Activated T-helper 1 cell treated with anti-CD3 and anti-CD28 coated beads, Interleukin-12 subunit alpha, Interleukin-12 subunit beta, Interleukin-2, Interleukin-4 antibody, amounts not matched to agents 30 ng/mL and 10 ng/mL and 1 ng/mL, durations not matched to agents 14 hours and 24 hours and 36 hours (primary cell): ENCODE data around the gene CRB1. TPM values are rescaled to one million over a fixed set of nuclear protein-coding genes. Genes with fewer than 3 reads are reported as not detected.

Source experiments
- DNase-seq: peaks from one replicate; pipeline ENCODE4 v3.0.0; 2021; ENCODE audit warnings: low spot score
- H3K27ac Mint-ChIP-seq: one replicate; pipeline ENCODE4 v1.8.0; 2021; ENCODE audit warnings: mild to moderate bottlenecking, mixed read lengths
- H3K27me3 Mint-ChIP-seq: one replicate; pipeline ENCODE4 v1.8.0; 2022; ENCODE audit warnings: mild to moderate bottlenecking, moderate library complexity, mixed read lengths; ENCODE audit not compliant: insufficient read depth
- H3K36me3 Mint-ChIP-seq: one replicate; pipeline ENCODE4 v1.8.0; 2021; ENCODE audit warnings: low read depth, mixed read lengths
- H3K4me1 Mint-ChIP-seq: one replicate; pipeline ENCODE4 v1.8.0; 2021; ENCODE audit warnings: low read depth, mixed read lengths
- H3K4me3 Mint-ChIP-seq: one replicate; pipeline ENCODE4 v1.8.0; 2021; ENCODE audit warnings: mild to moderate bottlenecking, moderate library complexity, mixed read lengths
- H3K9me3 Mint-ChIP-seq: one replicate; pipeline ENCODE4 v1.8.0; 2021; ENCODE audit warnings: mixed read lengths
- intact Hi-C: fragments of 100-400 bp; cut with micrococcal nuclease; formaldehyde crosslinking; loops from one replicate; pipeline ENCODE4 v1.15.1; 2024
- total RNA-seq: library from RNA; stranded (reverse); gene quantifications from 2 replicates; pipeline ENCODE4 v1.2.3, GENCODE V29; 2022

CRB1 gene
- total RNA-seq, 1 donor from 2014 or later: not detected

DNA sequence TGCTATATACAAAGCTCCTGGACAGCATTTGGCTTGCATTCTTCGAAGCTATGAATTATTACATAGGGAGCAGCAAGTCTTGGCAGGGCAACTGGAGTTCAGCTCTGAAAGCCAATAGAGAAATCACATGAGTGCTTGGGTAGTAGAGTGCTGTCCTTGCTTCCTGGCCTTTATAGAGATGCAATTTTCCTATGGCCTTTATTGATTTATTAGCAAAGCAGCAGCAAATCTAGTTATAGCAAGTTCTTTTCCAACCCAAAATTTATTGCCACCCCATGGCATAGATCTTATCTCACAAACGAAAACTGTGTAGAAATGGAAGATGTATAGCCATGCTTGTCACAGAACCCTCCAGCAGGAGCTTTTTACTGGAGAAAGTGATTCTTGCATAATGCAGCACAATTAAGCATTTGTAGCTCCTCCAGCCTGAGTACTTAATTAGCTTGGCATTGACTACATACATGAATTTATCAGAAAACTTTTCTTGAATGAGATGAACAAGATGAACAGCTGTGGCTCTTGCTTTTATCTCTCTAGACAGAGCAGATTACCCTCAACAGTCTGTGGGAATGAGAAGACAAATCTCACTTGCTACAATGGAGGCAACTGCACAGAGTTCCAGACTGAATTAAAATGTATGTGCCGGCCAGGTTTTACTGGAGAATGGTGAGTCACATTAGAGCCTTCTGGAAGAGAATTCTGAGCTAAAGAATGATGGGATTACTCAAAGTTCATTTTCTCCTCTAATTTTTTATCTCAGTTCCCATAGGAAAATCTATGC lies 170.1 kb downstream of the CRB1 start:
- Mint-ChIP-seq H3K27ac (no peak overlapping the region), H3K4me3 (no peak overlapping the region), H3K4me1 (no peaks in the 10 kb centered on the region), H3K27me3 (no peaks in the 10 kb centered on the region), H3K36me3 (no peaks in the 10 kb centered on the region), H3K9me3 (no peaks in the 10 kb centered on the region)
- no peak for DNase-seq
- intact Hi-C loops: no loop called here

- DNase-seq: no peak
- no peaks in the 10 kb centered on the region for H3K9me3 Mint-ChIP-seq
- H3K4me1 Mint-ChIP-seq: no peaks in the 10 kb centered on the region
- H3K4me3 Mint-ChIP-seq: no peak overlapping the region
- no peak overlapping the region for H3K27ac Mint-ChIP-seq
- no peaks in the 10 kb centered on the region for H3K27me3 Mint-ChIP-seq
- no peaks in the 10 kb centered on the region for H3K36me3 Mint-ChIP-seq
- intact Hi-C loops: no loop called here
These were observed 171.7 kb downstream of the CRB1 start for GRCh38 chr1:197439708-197440280.

- no peak for DNase-seq
- Mint-ChIP-seq H3K27ac (no peak overlapping the region), H3K36me3 (no peaks in the 10 kb centered on the region), H3K4me1 (no peaks in the 10 kb centered on the region), H3K9me3 (no peaks in the 10 kb centered on the region), H3K4me3 (no peak overlapping the region), H3K27me3 (no peaks in the 10 kb centered on the region)
- intact Hi-C loops: no loop called here
These were observed 172.7 kb downstream of the CRB1 start for GRCh38 chr1:197440715-197441114.

GRCh38 chr1:197441999-197442414 lies 174.0 kb downstream of the CRB1 start:
- H3K9me3 Mint-ChIP-seq: no peaks in the 10 kb centered on the region
- no peak overlapping the region for H3K27ac Mint-ChIP-seq
- no peak for DNase-seq
- H3K27me3 Mint-ChIP-seq: no peaks in the 10 kb centered on the region
- intact Hi-C loops: no loop called here
- H3K4me3 Mint-ChIP-seq: no peak overlapping the region
- no peaks in the 10 kb centered on the region for H3K4me1 Mint-ChIP-seq
- no peaks in the 10 kb centered on the region for H3K36me3 Mint-ChIP-seq

- Mint-ChIP-seq H3K36me3 (no peaks in the 10 kb centered on the region), H3K27ac (no peak overlapping the region), H3K4me1 (no peaks in the 10 kb centered on the region), H3K9me3 (no peaks in the 10 kb centered on the region), H3K4me3 (no peak overlapping the region), H3K27me3 (no peaks in the 10 kb centered on the region)
- DNase-seq: no peak
- intact Hi-C loops: no loop called here
These were observed 176.7 kb downstream of the CRB1 start for GRCh38 chr1:197444755-197445154.

DNA sequence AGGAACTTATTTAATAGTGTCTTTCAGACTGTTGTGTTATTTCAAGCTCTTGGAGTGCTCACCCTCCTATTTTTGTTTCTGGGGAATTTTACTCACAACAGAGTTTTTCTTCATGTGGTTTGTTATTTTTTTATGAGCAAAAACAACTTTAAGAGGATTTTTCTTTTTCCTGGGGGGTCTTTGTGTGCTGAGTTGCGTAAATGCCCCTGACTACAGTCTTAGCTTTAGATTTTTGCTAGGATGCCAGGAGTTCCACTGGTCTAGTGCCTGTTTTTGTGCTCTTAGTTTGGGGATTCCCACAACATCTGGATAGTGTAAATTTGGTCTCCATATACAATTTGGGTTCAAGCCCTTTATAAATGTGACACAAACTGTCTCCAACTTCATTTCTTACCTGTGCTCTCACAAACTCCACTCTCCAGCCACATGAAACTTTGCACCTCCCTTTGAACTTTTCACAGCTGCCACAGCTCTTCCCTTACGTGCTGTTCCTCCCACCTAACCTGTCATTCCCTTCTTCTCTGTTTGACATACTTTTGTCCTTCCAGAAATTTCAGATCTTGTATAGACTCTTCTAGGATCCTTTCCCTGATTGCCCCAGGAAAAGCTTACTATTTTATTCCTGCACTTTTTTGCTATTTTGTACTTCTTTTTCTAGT lies 180.2 kb downstream of the CRB1 start:
- intact Hi-C loops: no loop called here
- no peak overlapping the region for H3K4me3 Mint-ChIP-seq
- no peak for DNase-seq
- no peaks in the 10 kb centered on the region for H3K27me3 Mint-ChIP-seq
- H3K4me1 Mint-ChIP-seq: no peaks in the 10 kb centered on the region
- H3K36me3 Mint-ChIP-seq: no peaks in the 10 kb centered on the region
- H3K9me3 Mint-ChIP-seq: no peaks in the 10 kb centered on the region
- no peak overlapping the region for H3K27ac Mint-ChIP-seq

GRCh38 chr1:197451381-197451780 lies 183.3 kb downstream of the CRB1 start:
- no peaks in the 10 kb centered on the region for H3K4me1 Mint-ChIP-seq
- DNase-seq: no peak
- no peak overlapping the region for H3K27ac Mint-ChIP-seq
- H3K36me3 Mint-ChIP-seq: no peaks in the 10 kb centered on the region
- H3K9me3 Mint-ChIP-seq: no peaks in the 10 kb centered on the region
- H3K27me3 Mint-ChIP-seq: no peaks in the 10 kb centered on the region
- intact Hi-C loops: loop anchor here (5.0 kb wide), 1 partner anchor 1014 kb away; no protein-coding TSS in a partner anchor
- no peak overlapping the region for H3K4me3 Mint-ChIP-seq

GRCh38 chr1:197453376-197454058 lies 185.5 kb downstream of the CRB1 start:
- no peak overlapping the region for H3K27ac Mint-ChIP-seq
- no peaks in the 10 kb centered on the region for H3K27me3 Mint-ChIP-seq
- no peak for DNase-seq
- H3K4me1 Mint-ChIP-seq: no peaks in the 10 kb centered on the region
- intact Hi-C loops: loop anchor here (5.0 kb wide), 1 partner anchor 1016 kb away; no protein-coding TSS in a partner anchor
- H3K4me3 Mint-ChIP-seq: no peak overlapping the region
- no peaks in the 10 kb centered on the region for H3K36me3 Mint-ChIP-seq
- H3K9me3 Mint-ChIP-seq: no peaks in the 10 kb centered on the region

DNA sequence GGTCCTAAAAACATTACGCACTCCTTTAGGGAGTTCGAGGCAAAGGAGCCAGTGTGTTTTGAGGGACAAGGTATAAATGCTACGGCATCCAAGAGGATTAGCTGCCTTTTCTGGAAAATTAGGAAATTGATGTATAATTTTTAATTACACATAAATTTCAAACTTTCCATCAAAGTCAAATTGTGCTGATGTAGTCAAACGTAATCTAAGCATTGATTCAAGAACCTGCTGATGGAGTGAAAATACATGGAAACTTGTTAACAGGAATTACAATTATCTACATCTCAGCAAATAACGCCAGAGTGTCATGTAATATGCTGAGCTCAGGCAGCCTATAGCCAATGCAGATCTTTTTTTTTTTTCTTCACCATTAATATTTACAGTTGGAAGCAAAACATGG lies 194.5 kb downstream of the CRB1 start:
- Mint-ChIP-seq H3K27me3 (no peaks in the 10 kb centered on the region), H3K36me3 (no peaks in the 10 kb centered on the region), H3K27ac (no peak overlapping the region), H3K9me3 (no peaks in the 10 kb centered on the region), H3K4me3 (no peak overlapping the region), H3K4me1 (no peaks in the 10 kb centered on the region)
- no peak for DNase-seq
- intact Hi-C loops: no loop called here

- Mint-ChIP-seq H3K36me3 (no peaks in the 10 kb centered on the region), H3K9me3 (no peaks in the 10 kb centered on the region), H3K4me3 (no peak overlapping the region), H3K27ac (no peak overlapping the region), H3K27me3 (no peaks in the 10 kb centered on the region), H3K4me1 (no peaks in the 10 kb centered on the region)
- intact Hi-C loops: no loop called here
- DNase-seq: no peak
These were observed 195.1 kb downstream of the CRB1 start for GRCh38 chr1:197463142-197463541.

DNA sequence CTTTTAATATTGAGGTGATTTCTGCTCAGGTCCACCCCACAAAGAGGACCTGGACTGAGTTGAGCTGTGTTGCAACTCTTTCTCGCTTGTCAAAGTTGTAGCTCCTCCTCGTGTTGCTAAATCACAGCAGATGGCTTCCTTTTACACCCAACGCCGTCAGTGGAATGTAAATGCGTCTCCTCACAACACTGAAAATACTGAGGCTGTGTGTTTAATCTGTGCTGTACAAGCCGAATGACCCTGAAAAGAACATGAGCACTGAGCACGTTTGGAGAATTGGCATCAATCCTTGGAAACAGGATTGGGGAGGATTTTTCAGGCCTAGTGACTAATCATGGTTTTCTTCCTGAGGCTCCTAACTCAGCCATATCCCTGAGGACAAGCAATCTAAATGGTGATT lies 196.0 kb downstream of the CRB1 start:
- no peak overlapping the region for H3K27ac Mint-ChIP-seq
- H3K4me3 Mint-ChIP-seq: no peak overlapping the region
- no peaks in the 10 kb centered on the region for H3K9me3 Mint-ChIP-seq
- no peak for DNase-seq
- intact Hi-C loops: no loop called here
- H3K27me3 Mint-ChIP-seq: no peaks in the 10 kb centered on the region
- no peaks in the 10 kb centered on the region for H3K4me1 Mint-ChIP-seq
- no peaks in the 10 kb centered on the region for H3K36me3 Mint-ChIP-seq

DNA sequence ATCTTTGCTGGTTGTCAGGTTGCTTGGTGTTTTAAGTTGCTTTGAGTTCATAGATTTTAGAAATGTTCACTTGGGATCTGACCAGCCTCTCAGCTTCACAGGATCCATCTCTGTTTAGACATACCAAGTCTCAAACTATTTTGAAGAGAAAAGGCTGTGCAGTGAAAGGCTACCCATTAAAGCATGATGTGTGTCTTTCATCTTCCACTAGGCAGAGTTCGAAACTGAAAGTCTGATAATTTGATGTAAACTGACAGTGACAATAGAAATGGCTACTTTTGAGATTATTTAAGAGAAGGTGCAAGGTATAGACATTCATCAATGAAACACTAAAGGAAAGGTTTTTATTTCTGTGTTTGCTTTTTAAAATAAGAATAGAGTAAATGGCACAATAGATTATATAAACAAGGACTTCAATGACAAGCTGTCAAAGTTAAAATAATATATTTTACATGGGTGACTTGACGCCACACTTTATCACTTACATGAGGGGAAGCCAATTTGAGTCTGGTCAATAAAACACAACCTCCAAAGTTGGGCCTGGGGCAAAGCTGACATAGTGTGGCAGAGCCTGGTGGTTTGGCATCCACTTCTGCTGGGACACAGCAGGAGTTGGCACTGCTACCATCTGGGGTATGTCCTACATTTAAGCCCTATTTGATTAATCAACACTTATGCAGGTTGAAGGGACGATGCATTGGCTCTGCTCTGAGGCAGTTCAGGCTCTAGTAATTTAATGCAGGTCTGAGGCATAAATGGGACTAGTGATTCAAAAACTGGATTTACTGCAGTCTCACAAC lies 197.7 kb downstream of the CRB1 start:
- intact Hi-C loops: no loop called here
- DNase-seq: no peak
- Mint-ChIP-seq H3K27me3 (no peaks in the 10 kb centered on the region), H3K36me3 (no peaks in the 10 kb centered on the region), H3K27ac (no peak overlapping the region), H3K9me3 (no peaks in the 10 kb centered on the region), H3K4me1 (no peaks in the 10 kb centered on the region), H3K4me3 (no peak overlapping the region)
